Neural progenitor cell (in vitro differentiated cells): ENCODE results near the gene CLDN10.

Source experiments
- CTCF ChIP-seq: fragments of 200-600 bp; sonication (generic); IDR thresholded peaks from 2 replicates; pipeline ENCODE4 v1.5.1; 2017; ENCODE audit warnings: antibody characterized with exemption, mild to moderate bottlenecking
- EZH2phosphoT487 ChIP-seq: fragments of 200-600 bp; sonication (generic); IDR thresholded peaks from 2 replicates; pipeline ENCODE4 v1.6.1; 2017; ENCODE audit warnings: antibody characterized with exemption

GRCh38 chr13:95505986-95506385, 46.5 kb upstream of the CLDN10 start:
- TF ChIP-seq EZH2phosphoT487 (no peak), CTCF (no peak)
